K562 (cell line): ENCODE data around the gene RSRC1. TPM values are rescaled to one million over a fixed set of nuclear protein-coding genes. Genes with fewer than 3 reads are reported as not detected.

Source experiments
- AFF1 ChIP-seq, 2 experiments: fragments of 450-650 bp; IDR thresholded peaks; 2 replicates each; pipeline ENCODE4 v1.6.1; 2018; ENCODE audit warnings: mild to moderate bottlenecking in 2 of 2, low read depth in 1 of 2; ENCODE audit not compliant: partially characterized antibody in 2 of 2
- BMI1 ChIP-seq: fragments of 150-350 bp; IDR thresholded peaks from 2 replicates; pipeline ENCODE4 v1.6.1; 2014; ENCODE audit warnings: low read length
- CHCHD3 ChIP-seq: fragments of 250-450 bp; sonication (Bioruptor Pico); IDR thresholded peaks from 2 replicates; pipeline ENCODE4 v2.1.2; 2022; ENCODE audit warnings: mild to moderate bottlenecking
- CTBP1 ChIP-seq: fragments of 450-650 bp; IDR thresholded peaks from 2 replicates; pipeline ENCODE4 v1.6.1; 2016; ENCODE audit warnings: borderline replicate concordance
- E2F5 ChIP-seq: sonication (generic); formaldehyde crosslinking; IDR thresholded peaks from 2 replicates; pipeline ENCODE4 v1.8.0; 2022; ENCODE audit warnings: mild to moderate bottlenecking, missing genetic modification reagents
- EGR1 ChIP-seq: fragments of 450-650 bp; conservative IDR thresholded peaks from 2 replicates; pipeline ENCODE4 v1.6.1; 2017; ENCODE audit warnings: mild to moderate bottlenecking
- ELF2 ChIP-seq: fragments of 250-450 bp; sonication (Bioruptor Pico); IDR thresholded peaks from 2 replicates; pipeline ENCODE4 v1.5.0; 2021; ENCODE audit warnings: mild to moderate bottlenecking
- ELK3 ChIP-seq: fragments of 450-650 bp; formaldehyde crosslinking; IDR thresholded peaks from 2 replicates; pipeline ENCODE4 v1.4.0; 2020; ENCODE audit warnings: mild to moderate bottlenecking
- ETV5 ChIP-seq: sonication (generic); formaldehyde crosslinking; IDR thresholded peaks from 2 replicates; pipeline ENCODE4 v1.4.0; 2020; ENCODE audit warnings: low read depth, mild to moderate bottlenecking, missing genetic modification reagents
- KLF16 ChIP-seq: IDR thresholded peaks from 2 replicates; pipeline ENCODE4 v1.6.1; 2016; ENCODE audit warnings: antibody characterized with exemption
- L3MBTL2 ChIP-seq: fragments of 450-650 bp; IDR thresholded peaks from 2 replicates; pipeline ENCODE4 v1.6.1; 2016; ENCODE audit warnings: mild to moderate bottlenecking, moderate library complexity
- MYC ChIP-seq, 2 experiments: fragments of 250-450 bp in 1 of 2; sonication (Bioruptor Pico) in 1 of 2; IDR thresholded peaks; 2 replicates each; pipeline versions ENCODE4 v1.5.1 to v1.6.1; 2012 to 2021; ENCODE audit warnings: low read depth in 2 of 2, borderline replicate concordance in 1 of 2, improper control_type of control experiment in 1 of 2, low read length in 1 of 2, mild to moderate bottlenecking in 1 of 2, moderate library complexity in 1 of 2
- NCOA4 ChIP-seq: fragments of 450-650 bp; IDR thresholded peaks from 2 replicates; pipeline ENCODE4 v1.6.1; 2018; ENCODE audit warnings: mild to moderate bottlenecking; ENCODE audit not compliant: partially characterized antibody
- NR1H2 ChIP-seq: sonication (generic); formaldehyde crosslinking; IDR thresholded peaks from 2 replicates; pipeline ENCODE4 v1.4.0; 2020; ENCODE audit warnings: mild to moderate bottlenecking, missing genetic modification reagents
- PHF8 ChIP-seq: fragments of 200-600 bp; sonication (generic); IDR thresholded peaks from 2 replicates; pipeline ENCODE4 v1.6.1; 2012; ENCODE audit warnings: mixed run types, mild to moderate bottlenecking, inconsistent platforms, low read length, moderate library complexity, borderline replicate concordance
- TEAD4 ChIP-seq, 2 experiments: sonication (generic) in 1 of 2; formaldehyde crosslinking in 1 of 2; IDR thresholded peaks; 2 replicates each; pipeline versions ENCODE4 v1.6.1 to v1.8.0; 2012 to 2022; ENCODE audit warnings: borderline replicate concordance in 1 of 2, inconsistent platforms in 1 of 2, low read length in 1 of 2, mild to moderate bottlenecking in 1 of 2, missing genetic modification reagents in 1 of 2
- ZNF140 ChIP-seq: fragments of 250-450 bp; sonication (Bioruptor Pico); IDR thresholded peaks from 2 replicates; pipeline ENCODE4 v1.8.0; 2021; ENCODE audit warnings: moderate library complexity, mild to moderate bottlenecking, inconsistent platforms
- polyA plus RNA-seq, 8 experiments: library from polyadenylated mRNA; depleted of rRNA in 4 of 8; stranded (reverse) in 5 of 8; unstranded in 3 of 8; fragments of >200 nt; fragmentation: Nextera tagmentation in 2 of 8; fragmentation: Illumina TruSeq in 1 of 8; extraction: Ambion mirVana in 2 of 8; extraction: Trizol in 1 of 8; gene quantifications; 2 replicates each; pipeline versions ENCODE4 v1.2.1 to v1.2.3, GENCODE V29; 2011 to 2014; ENCODE audit warnings: inconsistent platforms in 1 of 8, missing spikeins in 1 of 8
- total RNA-seq, 7 experiments: library from RNA; depleted of rRNA in 6 of 7; stranded (reverse); fragments of >200 nt in 6 of 7; fragmentation: Illumina TruSeq in 2 of 7; extraction: Trizol in 2 of 7; gene quantifications; 2 replicates each; pipeline versions ENCODE4 v1.2.1 to v1.2.3, GENCODE V29; 2011 to 2021; ENCODE audit warnings: low replicate concordance in 1 of 7

RSRC1 gene
- total and polyA plus RNA-seq, 9 of the 15 experiments (the other 6 are each of a cell fraction or from before 2014, with no cell fraction given) = 19.3 to 128 (median 75.5) TPM

- peak; percentile 51 to 52 for TF ChIP-seq AFF1 (IDR thresholded peaks at IDR 0.05; ENCODE audit: low read depth in 1 of 2, partially characterized antibody in 2 of 2)
- peak; percentile 48 for TF ChIP-seq EGR1
- TF ChIP-seq CHCHD3 = no peak
- TF ChIP-seq ZNF140 (CRISPR knock-in tag) = no peak
- TF ChIP-seq TEAD4 (IDR thresholded peaks at IDR 0.05; ENCODE audit: low read length) = no peak
- no peak for TF ChIP-seq TEAD4 (CRISPR knock-in tag; IDR thresholded peaks at IDR 0.05; ENCODE audit: borderline replicate concordance)
- TF ChIP-seq BMI1 = peak; percentile 91
- no peak for TF ChIP-seq KLF16
- TF ChIP-seq ELF2 = no peak
- peak; percentile 79; the same call in 1 of the 2 replicates for TF ChIP-seq CTBP1
- TF ChIP-seq NCOA4 = no peak
- TF ChIP-seq NR1H2 (CRISPR knock-in tag) = 0 out of 2 replicates have a peak, but pooled peaks have one; percentile 36
- peak; percentile 78; the same call in 1 of the 2 replicates for TF ChIP-seq PHF8
- TF ChIP-seq MYC (IDR thresholded peaks at IDR 0.05; ENCODE audit: low read depth, low read length) = 0 out of 2 replicates have a peak, but pooled peaks have one; percentile 13
- no peak for TF ChIP-seq MYC (CRISPR knock-in tag; IDR thresholded peaks at IDR 0.05; ENCODE audit: borderline replicate concordance, low read depth)
- 0 out of 2 replicates have a peak, but pooled peaks have one; percentile 29 for TF ChIP-seq ETV5 (CRISPR knock-in tag)
- TF ChIP-seq E2F5 = peak; percentile 76; the same call in 1 of the 2 replicates
- TF ChIP-seq ELK3 = no peak
- peak; percentile 100 for TF ChIP-seq L3MBTL2
Measured at GRCh38 chr3:158570999-158571702, 461.3 kb downstream of the RSRC1 start, which contains the start of gene MLF1 (continued).
